Prostate gland (tissue), 2 donors: ENCODE measurements around the gene ADAMTSL1. TPM values are rescaled to one million over a fixed set of nuclear protein-coding genes. Genes with fewer than 3 reads are reported as not detected.

Experiments
- DNase-seq: peaks from one replicate; pipeline ENCODE4 v3.0.0-alpha.2; 2019; ENCODE audit warnings: low spot score
- H3K27ac ChIP-seq, 2 donors: fragments of 200-600 bp; sonication (generic); 2 replicates each; pipeline ENCODE4 v1.5.1; 2017 to 2019
- H3K27me3 ChIP-seq: fragments of 200-600 bp; sonication (generic); replicated peaks from 2 replicates; pipeline ENCODE4 v1.5.1; 2019; ENCODE audit not compliant: insufficient read depth
- H3K36me3 ChIP-seq, 2 donors: fragments of 200-600 bp; sonication (generic); 1 replicate in 1 of 2; 2 replicates in 1 of 2; pipeline versions ENCODE4 v1.5.1 to v1.8.1; 2017 to 2019
- H3K4me1 ChIP-seq: fragments of 200-600 bp; sonication (generic); replicated peaks from 2 replicates; pipeline ENCODE4 v1.5.1; 2019
- H3K4me3 ChIP-seq, 2 donors: fragments of 200-600 bp; sonication (generic); 2 replicates each; pipeline ENCODE4 v1.5.1; 2017 to 2019
- H3K9me3 ChIP-seq: fragments of 200-600 bp; sonication (generic); 2 replicates; pipeline ENCODE4 v1.5.1; 2017
- POLR2A ChIP-seq: fragments of 450-650 bp; IDR thresholded peaks from one replicate; pipeline ENCODE4 v1.6.1; 2016; ENCODE audit warnings: antibody characterized with exemption, mild to moderate bottlenecking
- POLR2AphosphoS5 ChIP-seq: sonication (generic); formaldehyde crosslinking; IDR thresholded peaks from one replicate; pipeline ENCODE4 v1.6.1; 2017; ENCODE audit warnings: antibody characterized with exemption
- WGBS: methylation state at CpG from one replicate; pipeline ENCODE4 v1.1.5; 2018; 5-methylcytosine and 5-hydroxymethylcytosine counted together
- intact Hi-C: fragments of 100-400 bp; cut with DNase I; formaldehyde crosslinking; loops from one replicate; pipeline ENCODE4 v1.14.2; 2022
- total RNA-seq, 2 donors: library from RNA; depleted of rRNA; stranded (reverse); fragments of >200 nt; gene quantifications; one replicate each; pipeline ENCODE4 v1.1.0, GENCODE V29; 2016
- TF ChIP-seq, protein P1 (sequence below), 4 experiments: fragments of 200-600 bp in 2 of 4; fragments of 450-650 bp in 2 of 4; sonication (generic) in 2 of 4; IDR thresholded peaks; 1 replicate in 3 of 4; 2 replicates in 1 of 4; pipeline ENCODE4 v1.5.1; 2016 to 2019; ENCODE audit warnings: antibody characterized with exemption in 4 of 4, mild to moderate bottlenecking in 2 of 4, moderate library complexity in 2 of 4

Gene ADAMTSL1
- total RNA-seq: 10 to 100 TPM in 1 of 2 donors, 1 to 10 TPM in 1; 9.8 to 18.1 TPM

DNA sequence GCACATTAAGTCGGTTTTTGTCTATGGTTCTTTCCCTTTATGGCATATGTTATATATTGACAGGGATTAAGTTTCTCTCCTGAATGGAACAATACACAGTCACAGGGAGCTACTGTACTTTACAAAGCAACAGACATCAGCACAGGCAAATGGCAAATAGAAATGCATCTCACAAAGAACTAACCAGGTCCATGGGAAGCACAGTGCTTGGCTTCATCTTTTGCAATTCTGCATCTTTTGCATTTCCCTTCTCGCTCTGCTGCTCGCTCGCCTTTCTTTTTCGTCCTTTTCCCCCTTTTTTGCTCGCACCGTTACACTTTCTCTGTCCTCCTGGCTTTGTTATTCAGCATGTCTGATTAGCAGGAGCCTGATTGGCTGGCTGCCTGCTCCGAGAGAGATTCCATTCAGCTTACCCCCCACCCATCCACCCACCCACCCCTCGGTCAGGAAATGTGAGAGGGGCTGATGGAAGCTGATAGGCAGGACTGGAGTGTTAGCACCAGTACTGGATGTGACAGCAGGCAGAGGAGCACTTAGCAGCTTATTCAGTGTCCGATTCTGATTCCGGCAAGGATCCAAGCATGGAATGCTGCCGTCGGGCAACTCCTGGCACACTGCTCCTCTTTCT lies at the start of gene ADAMTSL1:
ADAMTSL1 (plus strand) TSS at position 502 of the 628 bp plus-strand sequence; CDS start at position 582, 80 bp downstream.
- H3K4me3 ChIP-seq: peak within 1 kb of the TSS; percentile 17 to 22
- TF ChIP-seq POLR2AphosphoS5 (no peak), POLR2A (no peak)
- TF ChIP-seq, protein P1, sequence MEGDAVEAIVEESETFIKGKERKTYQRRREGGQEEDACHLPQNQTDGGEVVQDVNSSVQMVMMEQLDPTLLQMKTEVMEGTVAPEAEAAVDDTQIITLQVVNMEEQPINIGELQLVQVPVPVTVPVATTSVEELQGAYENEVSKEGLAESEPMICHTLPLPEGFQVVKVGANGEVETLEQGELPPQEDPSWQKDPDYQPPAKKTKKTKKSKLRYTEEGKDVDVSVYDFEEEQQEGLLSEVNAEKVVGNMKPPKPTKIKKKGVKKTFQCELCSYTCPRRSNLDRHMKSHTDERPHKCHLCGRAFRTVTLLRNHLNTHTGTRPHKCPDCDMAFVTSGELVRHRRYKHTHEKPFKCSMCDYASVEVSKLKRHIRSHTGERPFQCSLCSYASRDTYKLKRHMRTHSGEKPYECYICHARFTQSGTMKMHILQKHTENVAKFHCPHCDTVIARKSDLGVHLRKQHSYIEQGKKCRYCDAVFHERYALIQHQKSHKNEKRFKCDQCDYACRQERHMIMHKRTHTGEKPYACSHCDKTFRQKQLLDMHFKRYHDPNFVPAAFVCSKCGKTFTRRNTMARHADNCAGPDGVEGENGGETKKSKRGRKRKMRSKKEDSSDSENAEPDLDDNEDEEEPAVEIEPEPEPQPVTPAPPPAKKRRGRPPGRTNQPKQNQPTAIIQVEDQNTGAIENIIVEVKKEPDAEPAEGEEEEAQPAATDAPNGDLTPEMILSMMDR (IDR thresholded peaks at IDR 0.05): no peak
- H3K4me1 ChIP-seq: no peaks in the 10 kb centered on the region
- intact Hi-C loops: no loop called here
- WGBS: 3% methylated on average over 13 of the region's 13 CpGs
- peak; percentile 40 for DNase-seq
- peak within 1 kb of the TSS; percentile 24 to 42 for H3K27ac ChIP-seq
- H3K27me3 ChIP-seq: no peaks in the 10 kb centered on the region
- no peaks in the 10 kb centered on the region for H3K36me3 ChIP-seq
- H3K9me3 ChIP-seq: no peaks in the 10 kb centered on the region

- intact Hi-C loops: no loop called here
- no peak for TF ChIP-seq POLR2A
- TF ChIP-seq POLR2AphosphoS5: no peak
- TF ChIP-seq, protein P1 (IDR thresholded peaks at IDR 0.05): no peak
- Histone ChIP-seq H3K4me3 (no peak overlapping the region), H3K27me3 (no peaks in the 10 kb centered on the region), H3K4me1 (no peaks in the 10 kb centered on the region), H3K9me3 (no peaks in the 10 kb centered on the region), H3K27ac (no peak overlapping the region), H3K36me3 (no peaks in the 10 kb centered on the region)
- no peak for DNase-seq
- 47% methylated on average over 4 of the region's 4 CpGs for WGBS
These were observed 46.3 kb upstream of the ADAMTSL1 start for GRCh38 chr9:18427691-18428090.

- 89% methylated on average over 3 of the region's 3 CpGs for WGBS
- no peaks in the 10 kb centered on the region for H3K36me3 ChIP-seq
- H3K9me3 ChIP-seq: no peaks in the 10 kb centered on the region
- H3K4me3 ChIP-seq: no peak overlapping the region
- H3K4me1 ChIP-seq: no peaks in the 10 kb centered on the region
- TF ChIP-seq POLR2A (no peak), POLR2AphosphoS5 (no peak)
- TF ChIP-seq, protein P1 (IDR thresholded peaks at IDR 0.05): no peak
- no peaks in the 10 kb centered on the region for H3K27me3 ChIP-seq
- H3K27ac ChIP-seq: no peak overlapping the region
- no peak for DNase-seq
- intact Hi-C loops: no loop called here
These were observed 45.3 kb upstream of the ADAMTSL1 start for GRCh38 chr9:18428661-18429060.

GRCh38 chr9:18429070-18429469 lies 44.9 kb upstream of the ADAMTSL1 start:
- Histone ChIP-seq H3K27ac (no peak overlapping the region), H3K9me3 (no peaks in the 10 kb centered on the region), H3K27me3 (no peaks in the 10 kb centered on the region), H3K4me1 (no peaks in the 10 kb centered on the region), H3K4me3 (no peak overlapping the region), H3K36me3 (no peaks in the 10 kb centered on the region)
- intact Hi-C loops: no loop called here
- TF ChIP-seq, protein P1 (IDR thresholded peaks at IDR 0.05): no peak
- no peak for TF ChIP-seq POLR2A
- no peak for TF ChIP-seq POLR2AphosphoS5
- DNase-seq: no peak
- WGBS: 92% methylated on average over 2 of the region's 2 CpGs

DNA sequence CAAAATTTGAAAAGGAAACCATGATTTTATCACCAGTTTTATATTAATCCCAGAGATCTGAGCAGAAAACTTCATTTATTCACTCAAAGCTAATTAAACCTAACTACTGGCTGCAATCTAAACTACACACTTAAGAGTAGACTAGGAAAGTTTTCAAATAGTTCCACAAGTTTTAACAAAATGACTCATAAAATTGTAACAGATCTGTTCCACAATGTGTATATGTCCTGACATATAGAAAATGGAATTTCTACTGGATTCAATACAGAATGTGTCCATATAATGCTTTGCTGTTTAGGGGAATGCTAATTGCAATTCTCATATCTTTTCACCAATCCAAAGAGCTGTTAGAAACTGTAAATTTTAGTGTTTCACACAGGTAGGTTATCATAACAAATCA lies 40.3 kb upstream of the ADAMTSL1 start:
- H3K27ac ChIP-seq: no peak overlapping the region
- no peaks in the 10 kb centered on the region for H3K4me1 ChIP-seq
- H3K36me3 ChIP-seq: no peaks in the 10 kb centered on the region
- H3K9me3 ChIP-seq: no peaks in the 10 kb centered on the region
- H3K27me3 ChIP-seq: no peaks in the 10 kb centered on the region
- TF ChIP-seq, protein P1 (IDR thresholded peaks at IDR 0.05): no peak
- no peak for TF ChIP-seq POLR2A
- no peak for TF ChIP-seq POLR2AphosphoS5
- no peak for DNase-seq
- no peak overlapping the region for H3K4me3 ChIP-seq
- intact Hi-C loops: no loop called here
